ENCODE data around the gene MYO6. TPM values are rescaled to one million over a fixed set of nuclear protein-coding genes. Genes with fewer than 3 reads are reported as not detected.

Gene MYO6
- total and polyA plus RNA-seq, 2 of the 8 experiments (the other 6 are each of a cell fraction or from before 2014, with no cell fraction given), result 8.3 to 21.9 TPM

- Histone ChIP-seq H3K23ac (ENCODE audit: insufficient read length) (no peak overlapping the region), H2BK120ac (replicated peaks; ENCODE audit: low read depth, low read length) (no peak overlapping the region), H3K79me1 (ENCODE audit: low read depth, low read length) (no peaks in the 10 kb centered on the region), H4K20me1 (replicated peaks in 1 of 2; ENCODE audit: control insufficient read depth in 1 of 2, insufficient read depth in 2 of 2, low read length in 2 of 2) (no peaks in the 10 kb centered on the region), H2BK12ac (ENCODE audit: low read depth, low read length) (no peak overlapping the region), H3K4me1 (replicated peaks in 1 of 4; ENCODE audit: control insufficient read depth in 3 of 4, insufficient read depth in 4 of 4, low read length in 3 of 4) (no peaks in the 10 kb centered on the region), H3K9ac (replicated peaks in 1 of 4; ENCODE audit: extremely low read depth in 1 of 4, low read depth in 3 of 4, low read length in 3 of 4) (no peak overlapping the region), H2AFZ (ENCODE audit: low read length) (no peak overlapping the region), H3K9me3 (ENCODE audit: insufficient read depth in 2 of 2, low read depth in 1 of 2, low read length in 1 of 2) (no peaks in the 10 kb centered on the region), H3K4ac (replicated peaks; ENCODE audit: insufficient read length, low read depth, low read length) (no peak overlapping the region), H2AK5ac (ENCODE audit: low read depth, low read length) (no peak overlapping the region), H2BK15ac (ENCODE audit: low read length) (no peak overlapping the region), H3K79me2 (ENCODE audit: control insufficient read depth in 1 of 2, insufficient read depth in 2 of 2, low read length in 2 of 2) (no peaks in the 10 kb centered on the region), H4K91ac (replicated peaks; ENCODE audit: insufficient read length, low read length) (no peak overlapping the region), H3K14ac (ENCODE audit: insufficient read length) (no peak overlapping the region), H2BK5ac (ENCODE audit: low read depth, low read length) (no peak overlapping the region), H3K4me3 (ENCODE audit: extremely low read depth in 1 of 4, insufficient read depth in 2 of 4, low read depth in 3 of 4, low read length in 4 of 4) (no peak overlapping the region), H3K18ac (ENCODE audit: extremely low read depth, low read length) (no peak overlapping the region), H3K36me3 (ENCODE audit: control insufficient read depth in 2 of 4, insufficient read depth in 4 of 4, low read length in 3 of 4) (peaks cover 0 to 13% (median 1%) of the 10 kb centered on the region in 4 experiments; a peak in 3 of 8 replicates), H3K27me3 (replicated peaks in 1 of 4; ENCODE audit: control insufficient read depth in 3 of 4, extremely low read depth in 1 of 4, insufficient read depth in 3 of 4, low read length in 3 of 4) (no peaks in the 10 kb centered on the region), H3K23me2 (ENCODE audit: low read depth, low read length) (no peaks in the 10 kb centered on the region; the same call in 1 of the 2 replicates), H2BK20ac (ENCODE audit: low read length) (no peak overlapping the region), H3K27ac (ENCODE audit: low read depth, low read length) (no peak overlapping the region), H4K5ac (ENCODE audit: insufficient read length, low read depth, low read length) (no peak overlapping the region), H3K56ac (replicated peaks; ENCODE audit: insufficient read length, low read depth, low read length) (no peak overlapping the region), H4K8ac (ENCODE audit: extremely low read depth, insufficient read depth, low read length) (no peak overlapping the region), H3K4me2 (ENCODE audit: insufficient read depth in 1 of 2, low read depth in 2 of 2, low read length in 2 of 2) (no peak overlapping the region)
- 64% methylated on average over 3 of the region's 3 CpGs; no CpG with 5 or more reads in 1 of the 2 experiments for WGBS, 2 experiments (ENCODE audit: extremely low coverage in 1 of 2, insufficient coverage in 1 of 2, insufficient read length in 1 of 2, insufficient replicate concordance in 2 of 2, low coverage in 1 of 2, low lambda C conversion rate in 2 of 2, missing lambda C conversion rate in 1 of 2)
- TF ChIP-seq, protein P1, sequence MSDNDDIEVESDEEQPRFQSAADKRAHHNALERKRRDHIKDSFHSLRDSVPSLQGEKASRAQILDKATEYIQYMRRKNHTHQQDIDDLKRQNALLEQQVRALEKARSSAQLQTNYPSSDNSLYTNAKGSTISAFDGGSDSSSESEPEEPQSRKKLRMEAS (IDR thresholded peaks at IDR 0.05), result no peak
- TF ChIP-seq SRF (IDR thresholded peaks at IDR 0.05; ENCODE audit: low read depth, low read length) (no peak), CBX5 (IDR thresholded peaks at IDR 0.05; ENCODE audit: low read depth, low read length) (no peak), FOSL1 (IDR thresholded peaks at IDR 0.05; ENCODE audit: insufficient read depth, low read depth, low read length) (no peak), POU5F1 (IDR thresholded peaks at IDR 0.05; ENCODE audit: low read depth, low read length) (no peak), GABPA (IDR thresholded peaks at IDR 0.05; ENCODE audit: borderline replicate concordance, insufficient read depth, low read length) (no peak)
- ChIA-PET POLR2A (ENCODE audit: partially characterized antibody) (no interaction called here), CTCF (ENCODE audit: partially characterized antibody) (interaction anchor here (1.0 kb wide), 2 partner anchors 9 to 30 kb away, joined by 3 read pairs; no protein-coding TSS in a partner anchor)
- no peak for DNase-seq (ENCODE audit: low read depth in 1 of 2, low spot score in 2 of 2)
- no peak for FAIRE-seq
Observed at GRCh38 chr6:75863784-75864183, 114.7 kb downstream of the MYO6 start.

All from H1 (cell line).